ENCODE data around the gene EFCAB5. TPM values are rescaled to one million over a fixed set of nuclear protein-coding genes. Genes with fewer than 3 reads are reported as not detected.
"Not testable (repeated sequence)": the region's sequence is repeated elsewhere in the genome, so short reads cannot be mapped to it uniquely, and the experiment has no call there.

EFCAB5 gene
- total RNA-seq, 1 donor from 2014 or later = 0.08 TPM

DNA sequence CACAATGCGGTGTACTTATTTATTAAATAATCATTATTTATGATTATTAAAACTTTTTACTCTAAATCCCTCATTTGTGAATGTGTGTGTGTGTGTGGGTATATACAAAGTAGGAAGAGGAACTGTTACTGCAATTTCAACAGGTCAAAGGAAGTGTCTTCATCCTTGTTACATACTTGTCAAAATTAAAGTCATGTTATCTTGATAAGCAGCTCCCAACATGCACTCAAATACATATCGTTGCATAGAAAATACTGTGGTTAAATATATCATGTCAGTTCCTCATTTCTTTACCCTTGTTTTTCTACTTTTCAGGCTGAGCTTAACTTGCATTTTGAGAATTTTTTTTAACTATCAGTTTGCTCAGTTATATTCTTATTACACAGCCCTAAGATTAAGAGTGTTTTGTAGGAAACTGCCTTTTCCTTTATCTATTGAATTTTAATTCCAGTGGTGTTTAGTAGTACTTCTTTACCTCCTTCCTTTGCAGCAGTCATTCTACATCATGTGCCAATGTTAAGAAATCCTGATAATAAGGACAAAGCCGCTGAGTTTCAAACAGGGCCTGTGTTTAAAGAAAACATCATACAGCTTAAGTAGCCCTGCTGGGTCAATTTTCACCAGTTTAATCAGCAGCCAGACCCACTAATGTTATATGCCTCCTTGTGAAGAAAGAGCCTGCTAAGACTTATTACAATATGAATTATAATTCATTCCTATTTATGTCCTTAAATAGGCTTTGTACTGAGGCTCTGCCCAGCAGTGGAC is 7.2 kb downstream of the EFCAB5 start:
- Histone ChIP-seq H3K36me3 (ENCODE audit: control insufficient read depth, insufficient read depth, low read length) (no peaks in the 10 kb centered on the region), H3K27me3 (ENCODE audit: control insufficient read depth, insufficient read depth, low read length) (no peaks in the 10 kb centered on the region), H3K4me3 (ENCODE audit: low read depth, low read length) (no peak overlapping the region)
- TF ChIP-seq, protein P1, sequence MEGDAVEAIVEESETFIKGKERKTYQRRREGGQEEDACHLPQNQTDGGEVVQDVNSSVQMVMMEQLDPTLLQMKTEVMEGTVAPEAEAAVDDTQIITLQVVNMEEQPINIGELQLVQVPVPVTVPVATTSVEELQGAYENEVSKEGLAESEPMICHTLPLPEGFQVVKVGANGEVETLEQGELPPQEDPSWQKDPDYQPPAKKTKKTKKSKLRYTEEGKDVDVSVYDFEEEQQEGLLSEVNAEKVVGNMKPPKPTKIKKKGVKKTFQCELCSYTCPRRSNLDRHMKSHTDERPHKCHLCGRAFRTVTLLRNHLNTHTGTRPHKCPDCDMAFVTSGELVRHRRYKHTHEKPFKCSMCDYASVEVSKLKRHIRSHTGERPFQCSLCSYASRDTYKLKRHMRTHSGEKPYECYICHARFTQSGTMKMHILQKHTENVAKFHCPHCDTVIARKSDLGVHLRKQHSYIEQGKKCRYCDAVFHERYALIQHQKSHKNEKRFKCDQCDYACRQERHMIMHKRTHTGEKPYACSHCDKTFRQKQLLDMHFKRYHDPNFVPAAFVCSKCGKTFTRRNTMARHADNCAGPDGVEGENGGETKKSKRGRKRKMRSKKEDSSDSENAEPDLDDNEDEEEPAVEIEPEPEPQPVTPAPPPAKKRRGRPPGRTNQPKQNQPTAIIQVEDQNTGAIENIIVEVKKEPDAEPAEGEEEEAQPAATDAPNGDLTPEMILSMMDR (IDR thresholded peaks at IDR 0.05; ENCODE audit: insufficient read depth, low read length, poor library complexity, severe bottlenecking) = no peak
- DNase-seq (ENCODE audit: low read depth) = no peak

DNA sequence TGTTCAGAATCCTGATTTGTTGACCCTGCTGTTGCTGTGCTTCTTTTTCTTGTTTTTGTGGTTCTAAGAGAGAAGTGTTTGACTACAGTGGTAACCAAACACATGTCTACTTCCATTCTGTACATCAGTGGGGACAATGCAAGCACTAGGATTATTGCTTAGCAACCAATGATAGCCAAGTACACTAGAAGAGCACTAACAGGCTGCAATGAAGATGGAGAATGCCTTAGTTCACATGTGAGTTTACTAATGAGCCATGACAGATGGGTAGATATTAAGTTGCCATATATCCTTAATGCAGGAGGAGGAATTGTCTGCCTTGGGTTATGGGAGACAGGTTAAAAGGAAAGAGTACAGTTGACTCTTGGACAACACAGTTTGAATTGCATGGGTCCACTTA is 8.3 kb downstream of the EFCAB5 start:
- no peaks in the 10 kb centered on the region for H3K36me3 ChIP-seq (ENCODE audit: control insufficient read depth, insufficient read depth, low read length)
- no peaks in the 10 kb centered on the region for H3K27me3 ChIP-seq (ENCODE audit: control insufficient read depth, insufficient read depth, low read length)
- TF ChIP-seq, protein P1 (IDR thresholded peaks at IDR 0.05; ENCODE audit: insufficient read depth, low read length, poor library complexity, severe bottlenecking) = no peak
- DNase-seq (ENCODE audit: low read depth) = no peak
- no peak overlapping the region for H3K4me3 ChIP-seq (ENCODE audit: low read depth, low read length)

DNA sequence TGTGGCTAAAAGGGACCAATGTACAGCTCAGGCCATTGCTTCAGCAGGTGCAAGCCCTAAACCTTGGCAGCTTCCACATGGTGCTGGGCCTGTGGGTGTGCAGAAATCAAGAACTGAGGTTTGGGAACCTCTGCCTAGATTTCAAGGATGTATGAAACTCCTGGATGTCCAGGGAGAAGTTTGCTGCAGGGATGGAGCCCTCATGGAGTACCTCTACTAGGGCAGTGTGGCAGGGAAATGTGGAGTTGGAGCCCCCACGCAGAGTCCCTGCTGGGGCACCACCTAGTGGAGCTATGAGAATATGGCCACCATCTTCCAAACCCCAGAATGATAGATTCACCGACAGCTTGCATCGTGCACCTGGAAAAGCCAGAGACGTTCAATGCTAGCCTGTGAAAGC is 13.0 kb downstream of the EFCAB5 start:
- DNase-seq (ENCODE audit: low read depth) = no peak
- Histone ChIP-seq H3K27me3 (ENCODE audit: control insufficient read depth, insufficient read depth, low read length) (no peaks in the 10 kb centered on the region), H3K36me3 (ENCODE audit: control insufficient read depth, insufficient read depth, low read length) (no peaks in the 10 kb centered on the region), H3K4me3 (ENCODE audit: low read depth, low read length) (no peak overlapping the region)
- TF ChIP-seq, protein P1 (IDR thresholded peaks at IDR 0.05; ENCODE audit: insufficient read depth, low read length, poor library complexity, severe bottlenecking) = no peak

DNA sequence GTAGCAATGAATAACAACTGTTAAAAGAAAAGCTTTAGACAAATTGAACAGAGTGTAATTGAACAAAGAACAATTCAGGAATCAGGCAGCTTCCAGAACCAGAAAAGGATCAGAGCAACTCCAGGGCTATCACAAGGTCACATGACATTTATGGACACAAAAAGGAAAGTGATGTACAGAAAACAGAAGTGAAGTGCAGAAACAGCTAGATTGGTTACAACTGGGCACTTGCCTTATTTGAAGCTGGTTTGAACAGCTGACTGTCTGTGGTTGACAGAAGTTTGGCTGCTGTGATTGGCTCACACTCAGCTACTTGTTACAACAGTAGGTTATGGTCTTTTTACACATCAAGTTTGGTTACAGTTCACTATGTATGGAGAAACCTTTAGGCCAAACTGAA is 14.8 kb downstream of the EFCAB5 start:
- DNase-seq (ENCODE audit: low read depth) = no peak
- TF ChIP-seq, protein P1 (IDR thresholded peaks at IDR 0.05; ENCODE audit: insufficient read depth, low read length, poor library complexity, severe bottlenecking) = no peak
- H3K27me3 ChIP-seq (ENCODE audit: control insufficient read depth, insufficient read depth, low read length) = no peaks in the 10 kb centered on the region
- no peaks in the 10 kb centered on the region for H3K36me3 ChIP-seq (ENCODE audit: control insufficient read depth, insufficient read depth, low read length)
- no peak overlapping the region for H3K4me3 ChIP-seq (ENCODE audit: low read depth, low read length)

DNA sequence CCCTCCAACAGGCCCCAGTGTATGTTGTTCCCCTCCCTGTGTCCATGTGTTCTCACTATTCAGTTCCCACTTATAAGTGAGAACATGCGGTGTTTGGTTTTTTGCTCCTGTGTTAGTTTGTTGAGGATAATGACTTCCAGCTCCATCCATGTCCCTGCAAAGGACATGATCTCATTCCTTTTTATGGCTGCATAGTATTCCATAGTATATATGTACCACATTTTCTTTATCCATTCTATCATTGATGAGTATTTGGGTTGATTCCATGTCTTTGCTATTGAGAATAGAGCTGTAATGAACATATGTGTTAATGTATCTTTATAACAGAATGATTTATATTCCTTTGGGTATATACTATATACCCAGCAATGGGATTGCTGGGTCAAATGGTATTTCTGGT is 16.1 kb downstream of the EFCAB5 start:
- not testable (repeated sequence) for H3K4me3 ChIP-seq (ENCODE audit: low read depth, low read length); DNase-seq (ENCODE audit: low read depth); H3K27me3 ChIP-seq (ENCODE audit: control insufficient read depth, insufficient read depth, low read length); H3K36me3 ChIP-seq (ENCODE audit: control insufficient read depth, insufficient read depth, low read length)

DNA sequence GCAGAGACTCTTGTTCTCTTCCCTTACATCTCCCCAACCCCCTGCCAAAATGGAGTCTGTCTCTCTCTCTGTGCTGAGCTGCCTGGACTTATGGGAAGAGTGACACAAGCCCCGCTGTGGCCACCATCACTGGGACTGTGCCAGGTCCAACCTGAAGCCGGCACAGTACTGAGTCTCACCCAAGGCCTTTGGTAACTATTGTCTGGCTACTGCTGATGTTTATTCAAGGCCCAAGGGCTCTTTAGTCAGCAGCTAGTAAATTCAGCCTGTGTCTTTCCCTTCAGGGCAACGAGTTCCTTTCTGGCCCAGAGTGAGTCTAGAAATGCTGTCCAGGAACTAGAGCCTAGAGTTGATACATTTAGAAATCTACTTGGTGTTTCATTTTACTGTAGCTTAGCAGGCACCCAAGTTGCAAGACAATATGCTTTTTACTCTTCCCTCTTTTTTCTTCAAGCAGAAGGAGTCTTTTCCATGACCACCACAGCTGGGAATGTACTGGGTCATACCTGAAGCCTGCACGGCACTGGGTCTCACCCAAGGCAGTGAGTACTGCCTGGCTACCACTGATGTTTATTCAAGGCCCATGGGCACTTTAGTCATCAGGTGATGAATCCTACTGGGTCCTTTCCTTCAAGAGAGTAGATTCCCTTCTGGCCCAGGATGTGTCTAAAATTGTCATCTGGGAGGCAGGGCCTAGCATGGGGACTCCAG is 17.7 kb downstream of the EFCAB5 start:
- TF ChIP-seq, protein P1 (IDR thresholded peaks at IDR 0.05; ENCODE audit: insufficient read depth, low read length, poor library complexity, severe bottlenecking) = no peak
- H3K4me3 ChIP-seq (ENCODE audit: low read depth, low read length) = no peak overlapping the region
- DNase-seq (ENCODE audit: low read depth) = no peak
- no peaks in the 10 kb centered on the region for H3K27me3 ChIP-seq (ENCODE audit: control insufficient read depth, insufficient read depth, low read length)
- no peaks in the 10 kb centered on the region for H3K36me3 ChIP-seq (ENCODE audit: control insufficient read depth, insufficient read depth, low read length)

Data from kidney epithelial cell (primary cell).